Left lung (tissue), 10 donors: Measurements from ENCODE around the gene IGSF21. TPM values are rescaled to one million over a fixed set of nuclear protein-coding genes. Genes with fewer than 3 reads are reported as not detected.

Source experiments
- ATAC-seq: fragments of 200-7000 bp; cut with Tn5 transposase; one replicate; pipeline ENCODE4 v1.9.1; 2020; ENCODE audit warnings: moderate library complexity
- DNase-seq, 4 donors: peaks; one replicate each; pipeline ENCODE4 v3.0.0-alpha.2; 2013 to 2020
- H3K27ac ChIP-seq, 2 donors: fragments of 200-600 bp; sonication (generic) in 1 of 2; one replicate each; pipeline versions ENCODE4 v1.5.0 to v1.8.0; 2020 to 2021
- H3K27me3 ChIP-seq, 2 donors: fragments of 200-600 bp; sonication (generic) in 1 of 2; one replicate each; pipeline versions ENCODE4 v1.5.0 to v1.8.0; 2020 to 2021
- H3K36me3 ChIP-seq, 2 donors: fragments of 200-600 bp; sonication (generic) in 1 of 2; one replicate each; pipeline versions ENCODE4 v1.5.0 to v1.8.0; 2020 to 2021
- H3K4me1 ChIP-seq, 2 donors: fragments of 200-600 bp; one replicate each; pipeline ENCODE4 v1.8.0; 2021
- H3K4me3 ChIP-seq, 2 donors: fragments of 200-600 bp; sonication (generic) in 1 of 2; one replicate each; pipeline versions ENCODE4 v1.5.0 to v1.8.0; 2020 to 2021; ENCODE audit warnings: mild to moderate bottlenecking in 1 of 2
- H3K9me3 ChIP-seq, 2 donors: fragments of 200-600 bp; sonication (generic) in 1 of 2; one replicate each; pipeline versions ENCODE4 v1.5.0 to v1.8.0; 2020 to 2021
- CTCF ChIP-seq, 2 donors: fragments of 200-600 bp; sonication (generic) in 1 of 2; IDR thresholded peaks; one replicate each; pipeline versions ENCODE4 v1.5.0 to v1.8.0; 2021; ENCODE audit warnings: antibody characterized with exemption in 2 of 2
- intact Hi-C, 2 donors: fragments of 100-400 bp; cut with DNase I; formaldehyde crosslinking; loops; one replicate each; pipeline versions ENCODE4 v1.11.2 to v1.14.2; 2022
- polyA plus RNA-seq, 6 donors: library from polyadenylated mRNA; unstranded; fragments of 120-200 nt; gene quantifications; one replicate each; pipeline ENCODE4 v1.2.1, GENCODE V29; 2013; ENCODE audit not compliant: insufficient read length in 6 of 6
- total RNA-seq, 2 donors: library from RNA; stranded (reverse); fragmentation: NEBNext Ultra II Directional; extraction: Animal tissue kit (Norgen Biotek cat#: 25700); gene quantifications; one replicate each; pipeline ENCODE4 v1.2.1, GENCODE V29; 2021
- donor health status: DM: no; HTN: yes; CAD: no.
- donor health status: DM: no; HTN: no; CAD: no.

IGSF21 gene
- total and polyA plus RNA-seq, 8 donors = 0.14 to 1.2 (median 0.25) TPM; not detected in 2

GRCh38 chr1:18297896-18298648 lies 190.5 kb downstream of the IGSF21 start:
- Histone ChIP-seq H3K9me3 (no peaks in the 10 kb centered on the region), H3K4me3 (no peak overlapping the region), H3K36me3 (no peaks in the 10 kb centered on the region), H3K27ac (no peak overlapping the region), H3K27me3 (peaks cover 0 to 64% of the 10 kb centered on the region in 2 donors), H3K4me1 (no peaks in the 10 kb centered on the region)
- no peak for TF ChIP-seq CTCF (IDR thresholded peaks at IDR 0.05)
- intact Hi-C loops = no loop called here
- no peak for DNase-seq
- ATAC-seq = no peak

- H3K9me3 ChIP-seq = no peaks in the 10 kb centered on the region
- no peak overlapping the region for H3K4me3 ChIP-seq
- intact Hi-C loops = no loop called here
- peak; percentile 64 to 69 for TF ChIP-seq CTCF (IDR thresholded peaks at IDR 0.05)
- H3K36me3 ChIP-seq = no peaks in the 10 kb centered on the region
- H3K27me3 ChIP-seq = peaks cover 0 to 72% of the 10 kb centered on the region in 2 donors
- peak in 1 of 4 donors; percentile 13 for DNase-seq
- H3K27ac ChIP-seq = no peak overlapping the region
- ATAC-seq = peak; percentile 82
- H3K4me1 ChIP-seq = no peaks in the 10 kb centered on the region
These were observed 192.1 kb downstream of the IGSF21 start for GRCh38 chr1:18299441-18300338.

GRCh38 chr1:18300376-18300775 lies 192.8 kb downstream of the IGSF21 start:
- Histone ChIP-seq H3K4me1 (no peaks in the 10 kb centered on the region), H3K27me3 (peaks cover 0 to 65% of the 10 kb centered on the region in 2 donors), H3K9me3 (no peaks in the 10 kb centered on the region), H3K27ac (no peak overlapping the region), H3K36me3 (no peaks in the 10 kb centered on the region), H3K4me3 (no peak overlapping the region)
- ATAC-seq = no peak
- no peak for TF ChIP-seq CTCF (IDR thresholded peaks at IDR 0.05)
- no peak for DNase-seq
- intact Hi-C loops = no loop called here

- no peak overlapping the region for H3K27ac ChIP-seq
- peaks cover 0 to 40% of the 10 kb centered on the region in 2 donors for H3K27me3 ChIP-seq
- H3K9me3 ChIP-seq = no peaks in the 10 kb centered on the region
- intact Hi-C loops = no loop called here
- H3K4me3 ChIP-seq = no peak overlapping the region
- peak in 1 of 4 donors; percentile 34 for DNase-seq
- no peak for TF ChIP-seq CTCF (IDR thresholded peaks at IDR 0.05)
- H3K4me1 ChIP-seq = no peaks in the 10 kb centered on the region
- no peak for ATAC-seq
- H3K36me3 ChIP-seq = no peaks in the 10 kb centered on the region
These were observed 195.3 kb downstream of the IGSF21 start for GRCh38 chr1:18302788-18303413.
